ENCODE data around the gene SLC38A2.

Gene SLC38A2

GRCh38 chr12:46373301-46374296 is 1.0 kb upstream of the SLC38A2 start:
- DNase-seq: peak; percentile 11

DNA sequence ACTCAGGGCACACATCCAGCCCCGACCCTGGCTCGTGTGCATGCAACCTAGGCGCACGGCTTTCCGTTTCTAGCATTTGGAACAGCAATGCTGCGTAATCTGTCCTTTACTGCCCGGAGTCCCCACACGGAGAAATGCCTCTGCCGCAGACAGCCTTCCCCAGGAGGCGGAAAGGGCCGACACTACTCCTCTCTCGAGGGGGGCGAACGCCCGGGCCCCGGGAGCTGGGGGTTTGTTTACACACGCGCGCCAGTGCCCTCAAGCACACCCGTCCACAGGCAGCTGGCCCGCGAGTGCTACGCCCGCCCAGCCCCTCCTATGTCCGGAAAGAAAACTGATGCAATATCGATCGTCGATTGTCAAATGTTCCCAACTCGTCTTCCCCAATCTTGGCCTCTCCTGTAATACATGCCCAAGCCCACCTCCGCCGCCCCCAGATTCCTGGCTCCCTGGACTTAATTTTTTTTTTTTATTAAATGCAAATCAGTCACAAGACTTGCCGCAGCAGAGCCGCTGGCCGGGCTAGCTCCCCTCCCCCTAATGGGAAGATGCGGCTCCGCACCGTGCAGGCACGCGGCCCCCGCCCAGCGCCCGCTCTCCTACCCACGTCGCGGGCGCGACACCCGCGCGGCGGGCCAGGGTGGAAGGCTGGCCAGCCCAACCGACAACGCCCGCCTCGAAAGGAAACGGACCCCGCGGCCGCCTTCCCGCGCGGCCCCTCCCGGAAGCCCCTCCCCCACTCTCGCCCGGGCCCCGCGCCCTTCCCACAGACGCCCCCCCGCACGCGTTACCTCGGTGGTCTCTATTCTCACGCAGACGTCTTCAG is 642 bp downstream of the SLC38A2 start:
- DNase-seq: peak; percentile 61

DNA sequence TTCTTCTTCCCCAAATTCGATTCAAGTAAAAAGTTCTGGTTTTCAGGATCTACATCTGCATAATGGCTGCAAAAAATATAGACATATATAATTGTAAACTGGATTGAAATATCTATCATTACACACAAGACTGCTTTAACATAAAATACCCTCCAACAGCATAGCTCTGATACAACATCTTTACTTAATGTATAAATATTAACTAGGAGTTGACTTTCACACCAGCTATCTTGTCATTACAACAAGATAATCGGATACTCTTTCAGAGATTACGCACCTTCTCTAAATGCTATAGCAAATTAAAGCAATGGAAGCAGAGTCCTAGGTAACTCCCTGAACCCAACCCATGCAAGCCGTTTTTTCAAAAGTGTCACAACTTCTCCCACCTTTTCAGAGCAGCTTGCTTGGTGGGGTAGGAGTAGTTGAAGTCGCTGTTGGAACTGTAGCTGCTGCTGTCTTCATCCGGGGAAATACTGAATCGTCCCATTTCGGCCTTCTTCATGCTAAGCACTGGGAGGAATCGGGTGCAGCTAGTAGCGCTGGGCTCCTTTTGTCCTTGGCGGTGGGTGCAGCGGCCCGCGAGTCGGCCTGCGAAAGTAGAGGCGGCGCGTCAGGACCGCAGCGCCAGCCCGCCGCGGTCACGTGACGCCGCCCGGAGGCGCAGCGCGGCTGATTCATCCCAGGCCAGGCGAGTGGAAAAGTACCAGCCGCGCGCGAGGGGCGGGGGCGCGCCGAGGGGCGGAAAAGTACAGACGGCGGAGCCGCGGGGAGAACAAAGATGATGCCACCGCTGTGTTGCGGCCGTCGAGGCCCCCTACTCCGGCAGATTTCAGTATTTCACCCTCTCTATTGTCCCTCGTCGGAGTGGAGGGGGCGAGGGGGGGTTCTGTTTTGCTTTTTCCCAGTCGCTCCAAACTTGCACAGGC is 1.5 kb downstream of the SLC38A2 start:
- peak; percentile 89 for DNase-seq

- DNase-seq: no peak
Observed at GRCh38 chr12:46370380-46370734, 2.2 kb downstream of the SLC38A2 start.

GRCh38 chr12:46369474-46370379 is 2.8 kb downstream of the SLC38A2 start:
- no peak for DNase-seq

- no peak for DNase-seq
Observed at GRCh38 chr12:46369095-46369473, 3.5 kb downstream of the SLC38A2 start.

DNA sequence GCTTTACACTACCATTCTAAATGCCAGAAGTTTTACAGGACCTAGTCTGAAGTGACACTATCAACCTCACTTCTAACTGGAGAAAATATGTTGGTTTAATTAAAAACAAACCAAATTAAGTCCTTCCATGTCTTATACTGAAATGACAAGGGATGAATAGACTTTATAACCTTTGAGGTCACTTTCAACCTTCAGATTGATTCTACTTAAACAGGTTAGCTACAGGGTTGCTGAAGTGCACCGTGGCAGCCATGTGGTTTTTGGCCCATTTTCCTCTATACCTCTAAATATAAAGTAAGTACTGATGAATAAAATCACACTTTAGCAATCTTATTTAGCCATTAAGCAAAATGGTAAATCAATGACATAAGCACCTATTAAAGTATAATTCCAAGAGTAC is 3.9 kb downstream of the SLC38A2 start:
- no peak for DNase-seq

DNA sequence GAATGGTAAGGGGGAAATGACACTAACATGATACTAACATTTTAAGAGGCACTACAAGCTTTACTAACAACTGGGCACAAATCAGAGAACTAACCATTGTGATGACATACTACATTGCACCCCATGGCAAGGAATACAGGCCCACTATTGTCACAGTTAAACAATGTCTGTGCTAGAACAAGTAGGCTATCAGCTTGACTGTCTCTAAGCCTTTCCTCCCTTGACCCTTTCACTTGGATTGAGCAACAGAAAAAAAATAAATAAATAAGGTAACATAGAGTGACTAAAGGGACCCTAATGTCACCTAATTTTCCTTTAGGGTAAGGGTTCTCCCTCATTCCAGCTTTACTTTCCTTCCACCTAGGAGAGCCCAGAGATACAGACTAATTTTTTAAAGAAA is 4.4 kb downstream of the SLC38A2 start:
- DNase-seq: no peak

- no peak for DNase-seq
Observed at GRCh38 chr12:46367351-46368029, 5.1 kb downstream of the SLC38A2 start.

DNA sequence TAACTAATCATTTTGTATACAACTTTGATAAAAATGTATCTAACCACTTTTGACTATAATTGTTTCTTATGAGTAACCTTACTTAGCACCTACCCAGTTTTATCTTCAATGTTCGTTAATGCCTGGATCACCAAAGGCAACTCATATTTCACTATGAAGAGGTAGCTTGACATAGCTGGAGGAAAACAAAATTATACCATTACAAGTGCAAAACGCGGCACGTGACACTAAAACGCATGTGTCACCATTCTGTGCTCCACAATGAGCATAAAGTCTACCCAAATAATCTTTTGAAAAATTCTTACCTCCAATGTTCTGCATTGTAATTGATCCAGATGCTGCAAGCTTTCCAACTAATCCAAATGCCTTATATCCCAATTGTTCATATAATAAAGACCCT is 5.8 kb downstream of the SLC38A2 start:
- no peak for DNase-seq

DNA sequence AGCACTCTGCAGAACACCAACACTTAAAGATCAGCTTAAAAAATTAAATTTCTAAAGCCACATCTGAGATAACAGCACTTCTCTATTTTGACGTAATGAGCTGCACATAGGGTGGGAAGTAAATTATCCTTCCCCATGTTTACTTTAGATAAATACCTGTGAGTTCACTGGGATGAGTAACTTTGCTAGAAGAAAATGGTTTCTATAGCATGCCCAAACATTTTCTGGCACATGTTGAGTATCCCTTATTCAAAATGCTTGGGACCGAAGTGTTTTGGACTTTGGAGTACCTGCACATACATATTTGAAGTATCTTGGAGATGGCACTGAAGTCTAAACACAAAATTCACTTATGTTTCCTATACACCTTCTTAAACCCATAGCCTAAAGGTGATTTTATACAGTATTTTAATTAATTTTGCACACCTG is 6.6 kb downstream of the SLC38A2 start:
- DNase-seq: no peak

- no peak for DNase-seq
Observed at GRCh38 chr12:46364777-46365580, 7.6 kb downstream of the SLC38A2 start.

DNA sequence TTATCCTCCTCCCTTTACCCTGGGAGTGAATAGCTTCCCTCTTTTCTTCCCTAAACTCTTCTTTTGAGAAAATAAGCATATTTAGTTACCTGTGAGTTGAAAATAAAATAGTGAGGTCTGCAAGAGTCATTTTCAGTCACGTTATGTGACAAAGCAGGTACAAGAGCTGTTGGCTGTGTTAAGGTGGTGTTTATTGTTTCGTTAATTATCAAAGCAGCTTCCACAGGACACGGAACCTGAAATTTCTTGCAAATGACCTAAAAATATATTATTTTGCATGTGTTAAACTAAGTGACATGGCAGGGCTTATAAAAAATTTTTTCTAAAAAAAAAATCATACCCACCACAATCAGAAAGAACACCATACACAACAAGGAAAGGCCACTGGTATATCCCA is 8.3 kb downstream of the SLC38A2 start:
- DNase-seq: no peak

DNA sequence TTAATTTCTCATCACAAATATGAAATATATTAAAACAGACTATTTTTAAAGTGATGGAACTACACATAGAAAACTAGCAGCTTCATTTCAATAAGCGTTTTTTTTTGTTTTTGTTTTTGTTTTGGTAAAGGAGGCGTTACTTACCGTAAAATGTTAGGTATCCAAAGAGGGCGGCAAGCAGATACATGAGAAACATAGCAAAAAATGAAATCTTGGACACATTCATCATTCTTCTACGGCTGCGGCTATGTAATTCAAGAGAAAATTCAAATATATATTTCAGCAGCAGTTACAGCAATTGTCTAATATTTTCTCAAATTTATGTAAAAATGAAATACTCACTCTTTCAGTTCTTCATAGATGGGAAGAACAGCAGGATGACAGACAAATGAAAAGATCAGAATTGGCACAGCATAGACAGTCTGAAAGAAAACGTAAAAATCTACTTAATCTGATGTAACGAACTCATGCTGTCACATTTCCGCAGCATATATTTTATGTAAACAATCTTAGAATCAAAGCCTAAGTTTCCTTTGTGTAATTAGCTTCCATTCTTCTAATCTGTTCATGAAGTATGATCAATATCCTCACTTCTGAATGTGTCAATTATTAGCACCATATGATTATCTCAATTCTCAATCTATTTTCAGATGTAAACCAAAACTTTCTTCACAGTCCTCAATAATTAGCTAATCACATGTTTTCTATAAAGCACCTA is 8.8 kb downstream of the SLC38A2 start:
- no peak for DNase-seq

GRCh38 chr12:46362895-46363581 is 9.5 kb downstream of the SLC38A2 start:
- DNase-seq: no peak

DNA sequence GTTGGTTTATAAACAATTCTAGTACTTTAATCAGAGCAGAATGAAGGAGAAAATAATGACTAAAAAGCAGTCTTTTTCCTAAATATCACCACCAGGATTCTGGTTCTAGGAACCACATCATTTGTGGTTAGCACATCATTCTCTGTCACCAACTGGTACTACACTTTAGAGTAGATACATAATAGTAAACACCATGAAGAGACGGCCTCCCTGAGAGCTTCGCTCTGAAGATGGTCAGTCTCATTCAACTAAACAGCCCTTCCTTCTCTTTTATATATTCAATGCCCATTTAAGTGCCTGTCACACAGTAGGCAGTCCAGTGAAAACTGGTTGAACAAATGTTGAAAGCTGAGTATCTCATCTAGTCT is 10.9 kb downstream of the SLC38A2 start:
- DNase-seq: no peak

DNA sequence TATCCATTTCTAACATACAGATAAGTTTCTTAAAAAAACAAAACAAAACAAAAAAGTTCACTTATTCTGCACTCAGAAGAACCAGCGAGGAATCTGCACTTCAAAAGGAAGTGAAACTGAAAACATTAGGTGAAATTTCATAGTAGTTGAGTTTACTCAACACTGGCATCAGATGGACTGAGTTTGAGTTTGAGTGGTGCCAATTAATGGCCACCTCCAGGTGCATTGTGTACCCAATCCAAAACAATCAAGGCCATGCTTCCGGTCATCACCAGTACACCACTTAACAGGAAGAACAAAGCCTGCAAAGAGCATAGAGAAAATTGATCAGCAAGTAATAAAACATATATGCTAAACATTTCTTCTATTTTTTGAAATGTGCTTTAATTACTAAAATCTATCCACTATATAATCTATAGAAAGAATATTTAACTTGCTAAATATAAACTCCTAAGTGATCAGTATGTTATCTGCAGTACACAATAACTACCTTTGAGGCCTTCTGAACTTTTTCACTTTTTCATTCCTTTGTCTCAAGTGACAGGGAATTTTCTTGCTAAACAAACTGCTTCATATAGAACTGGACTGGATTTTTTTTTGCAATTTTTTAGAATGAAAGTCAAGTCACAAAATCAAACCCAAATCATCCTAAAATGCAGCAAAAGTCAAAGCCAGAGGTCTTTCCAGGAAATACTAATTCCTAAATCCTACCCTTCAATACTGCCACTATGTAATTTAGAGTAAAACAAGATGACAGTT is 11.5 kb downstream of the SLC38A2 start:
- no peak for DNase-seq

GRCh38 chr12:46360370-46360769 is 12.2 kb downstream of the SLC38A2 start:
- no peak for DNase-seq

Data from effector CD8-positive, alpha-beta T cell (primary cell).